Fibroblast of the aortic adventitia (primary cell): ENCODE data around the gene BTBD19. TPM values are rescaled to one million over a fixed set of nuclear protein-coding genes. Genes with fewer than 3 reads are reported as not detected.
"Not testable (repeated sequence)": the region's sequence is repeated elsewhere in the genome, so short reads cannot be mapped to it uniquely, and the experiment has no call there.

ENCODE experiments used
- DNase-seq: peaks from one replicate; pipeline ENCODE4 v3.0.0-alpha.2; 2010; ENCODE audit warnings: low read depth
- H3K4me3 ChIP-seq: 2 replicates; pipeline ENCODE4 v1.5.1; 2011; ENCODE audit warnings: low read depth, mild to moderate bottlenecking, control low read depth, low read length, moderate library complexity
- total RNA-seq: library from RNA; depleted of rRNA; stranded (reverse); fragments of >200 nt; gene quantifications from 2 replicates; pipeline ENCODE4 v1.2.3, GENCODE V29; 2012; ENCODE audit warnings: low replicate concordance
- TF ChIP-seq, protein P1 (sequence below): IDR thresholded peaks from 2 replicates; pipeline ENCODE4 v1.5.1; 2011; ENCODE audit warnings: mild to moderate bottlenecking, low read length, control low read depth, inconsistent platforms; ENCODE audit not compliant: insufficient read depth

The BTBD19 gene
- total RNA-seq, 1 donor, result 5.4 TPM

DNA sequence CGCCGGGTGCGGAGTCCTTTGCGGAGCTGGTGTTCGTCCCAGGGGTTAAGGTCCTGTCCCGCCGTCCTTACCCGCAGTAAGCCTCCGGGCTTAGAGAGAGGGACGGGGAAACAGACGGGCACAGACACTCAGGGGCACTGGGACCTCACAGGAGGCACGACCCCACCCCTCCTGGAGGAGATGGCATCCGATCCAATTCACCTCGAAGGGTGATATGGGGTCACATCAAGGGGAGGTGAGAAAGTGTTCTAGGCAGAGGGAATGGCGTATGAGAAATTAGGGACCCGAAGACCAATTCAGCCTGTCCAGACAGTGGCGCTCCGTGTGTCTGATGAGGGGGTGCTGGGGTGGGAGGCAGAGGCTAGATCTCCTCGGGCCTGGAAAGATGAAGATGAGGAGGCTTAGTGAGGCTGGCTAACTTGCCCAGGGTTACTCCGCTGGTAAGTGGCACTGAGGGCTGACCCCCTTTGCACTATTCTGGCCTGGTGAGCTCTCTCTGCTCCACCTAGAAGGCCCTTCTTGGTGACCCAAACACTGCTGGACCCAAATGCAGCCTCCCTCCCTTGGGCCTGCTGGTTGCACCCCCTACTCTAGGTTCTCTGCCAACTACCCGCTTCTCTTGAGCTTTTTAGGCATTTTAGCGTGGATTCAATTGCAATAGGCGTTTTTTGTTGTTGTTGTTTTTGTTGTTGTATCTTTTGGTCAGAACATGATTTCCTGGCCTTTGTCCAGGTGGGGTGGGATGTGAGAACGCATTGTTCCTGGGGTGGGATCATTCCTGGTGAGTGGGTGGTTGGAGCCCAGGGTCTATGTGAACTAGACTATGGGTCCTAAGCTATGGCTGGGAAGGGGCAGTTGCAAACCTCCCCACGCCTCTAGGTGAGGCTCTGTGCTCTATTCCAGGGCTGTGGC is 12.3 kb downstream of the BTBD19 start:
- peak overlapping the region; percentile 61 for H3K4me3 ChIP-seq
- no peak for DNase-seq
- TF ChIP-seq, protein P1, sequence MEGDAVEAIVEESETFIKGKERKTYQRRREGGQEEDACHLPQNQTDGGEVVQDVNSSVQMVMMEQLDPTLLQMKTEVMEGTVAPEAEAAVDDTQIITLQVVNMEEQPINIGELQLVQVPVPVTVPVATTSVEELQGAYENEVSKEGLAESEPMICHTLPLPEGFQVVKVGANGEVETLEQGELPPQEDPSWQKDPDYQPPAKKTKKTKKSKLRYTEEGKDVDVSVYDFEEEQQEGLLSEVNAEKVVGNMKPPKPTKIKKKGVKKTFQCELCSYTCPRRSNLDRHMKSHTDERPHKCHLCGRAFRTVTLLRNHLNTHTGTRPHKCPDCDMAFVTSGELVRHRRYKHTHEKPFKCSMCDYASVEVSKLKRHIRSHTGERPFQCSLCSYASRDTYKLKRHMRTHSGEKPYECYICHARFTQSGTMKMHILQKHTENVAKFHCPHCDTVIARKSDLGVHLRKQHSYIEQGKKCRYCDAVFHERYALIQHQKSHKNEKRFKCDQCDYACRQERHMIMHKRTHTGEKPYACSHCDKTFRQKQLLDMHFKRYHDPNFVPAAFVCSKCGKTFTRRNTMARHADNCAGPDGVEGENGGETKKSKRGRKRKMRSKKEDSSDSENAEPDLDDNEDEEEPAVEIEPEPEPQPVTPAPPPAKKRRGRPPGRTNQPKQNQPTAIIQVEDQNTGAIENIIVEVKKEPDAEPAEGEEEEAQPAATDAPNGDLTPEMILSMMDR, result no peak

- TF ChIP-seq, protein P1, result no peak
- DNase-seq, result no peak
- H3K4me3 ChIP-seq, result no peak overlapping the region
Observed at GRCh38 chr1:44821240-44821715, 13.0 kb downstream of the BTBD19 start.

DNA sequence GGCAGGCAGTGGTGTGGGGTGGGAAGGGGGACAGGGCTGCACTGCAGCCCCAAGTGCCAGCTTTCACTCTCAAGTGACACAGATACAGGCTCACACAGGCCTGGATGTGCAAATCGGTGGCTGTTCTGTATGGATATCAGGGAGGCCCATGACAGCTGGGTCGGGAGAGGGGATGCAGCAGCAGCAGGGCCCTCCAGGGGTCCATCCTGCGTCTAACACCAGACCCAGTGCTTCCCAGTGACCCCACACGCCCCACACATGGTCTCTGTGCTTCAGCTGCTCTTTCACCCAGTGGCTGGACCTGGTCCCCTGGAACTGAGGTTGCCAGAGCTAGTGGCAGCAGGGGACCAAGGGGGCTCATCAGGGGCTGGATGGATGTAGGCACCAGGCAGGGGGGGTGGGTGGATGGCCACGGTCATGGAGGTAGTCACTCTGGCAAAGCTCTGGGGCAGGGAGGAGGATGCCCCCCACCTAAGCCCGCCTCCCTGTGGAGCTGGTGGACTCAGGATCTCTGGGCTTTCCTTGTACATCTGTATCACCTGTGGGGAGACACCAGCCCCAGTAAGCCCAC is 13.9 kb downstream of the BTBD19 start:
- no peak for DNase-seq
- TF ChIP-seq, protein P1, result no peak

GRCh38 chr1:44822981-44823451 is 14.7 kb downstream of the BTBD19 start:
- no peak for DNase-seq
- no peak overlapping the region for H3K4me3 ChIP-seq
- TF ChIP-seq, protein P1, result no peak

More for the DNA sequence above, 13.9 kb downstream of the BTBD19 start:
- no peak overlapping the region for H3K4me3 ChIP-seq

DNA sequence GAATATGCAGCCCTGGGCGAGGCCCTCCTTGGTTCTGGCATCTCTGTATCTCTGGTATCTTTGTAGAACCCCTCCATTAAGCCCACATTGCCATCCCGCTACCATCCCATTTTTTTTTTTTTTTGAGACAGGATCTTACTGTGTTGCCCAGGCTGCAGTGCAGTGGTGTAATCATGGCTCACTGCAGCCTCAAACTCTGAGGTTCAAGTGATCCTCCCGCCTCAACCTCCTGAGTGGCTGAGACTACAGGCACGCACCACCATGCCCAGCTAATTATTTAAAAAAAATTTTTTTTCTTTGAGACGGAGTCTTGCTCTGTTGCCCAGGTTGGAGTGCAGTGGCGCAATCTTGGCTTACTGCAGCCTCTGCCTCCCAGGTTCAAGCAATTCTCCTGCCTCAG is 16.1 kb downstream of the BTBD19 start:
- not testable (repeated sequence) for H3K4me3 ChIP-seq, DNase-seq

DNA sequence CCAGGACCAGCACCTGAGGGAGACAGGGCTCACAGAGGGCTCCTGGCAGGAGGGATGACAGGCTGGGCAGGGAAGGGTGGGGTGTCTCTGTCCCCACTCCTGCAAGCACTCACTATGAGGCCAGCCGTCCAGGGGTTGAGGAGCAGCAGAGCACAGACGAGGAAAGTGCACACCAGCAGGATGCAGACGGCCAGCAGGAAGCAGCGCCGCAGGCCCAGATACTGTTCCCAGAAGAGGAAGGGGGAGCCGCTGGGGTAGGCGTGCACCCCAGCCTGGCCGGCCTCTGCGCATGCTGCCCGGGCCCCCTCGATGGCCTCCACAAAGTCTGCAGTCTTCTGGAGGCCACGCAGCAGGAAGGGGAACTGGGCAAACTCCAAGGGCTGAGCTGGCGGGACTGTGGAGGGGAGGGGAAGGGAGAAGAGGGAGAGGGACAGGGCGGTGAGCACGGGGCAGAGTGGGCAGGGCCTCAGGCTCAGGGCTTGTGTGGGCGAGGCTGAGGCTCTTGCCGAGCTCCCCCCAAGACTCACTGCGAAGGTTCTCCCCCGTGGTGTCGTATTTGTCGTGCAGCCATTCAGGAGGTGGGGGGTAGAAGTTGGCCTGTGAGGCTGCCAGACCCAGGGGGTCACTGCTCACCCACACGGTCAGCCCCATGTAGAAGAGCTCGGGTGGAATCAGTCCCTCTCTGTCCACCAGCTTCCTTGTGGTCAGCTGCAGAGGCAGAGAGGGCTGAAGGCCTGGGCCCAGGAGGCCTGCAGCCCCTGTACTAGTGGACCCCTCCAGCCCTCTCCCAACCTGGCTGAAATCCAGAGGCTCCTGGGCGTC is 18.3 kb downstream of the BTBD19 start:
- TF ChIP-seq, protein P1, result peak; percentile 10
- H3K4me3 ChIP-seq, result peak overlapping the region; percentile 13
- peak; percentile 79 for DNase-seq
